IMR-90 (cell line): ENCODE results near the gene AGPAT1. TPM values are rescaled to one million over a fixed set of nuclear protein-coding genes. Genes with fewer than 3 reads are reported as not detected.
A peak's percentile ranks its signal among the peaks of the same experiment; 100 is the strongest.

ENCODE experiments used
- ATAC-seq: fragments of 200-7000 bp; cut with Tn5 transposase; 2 replicates; pipeline ENCODE4 v1.9.1; 2020; ENCODE audit warnings: low read depth, mild to moderate bottlenecking, moderate library complexity
- BruUV-seq: library from RNA; stranded (reverse); fragments of 400-500 nt; replicated peaks from 2 replicates; lab custom pipeline; 2021; lab: Mats Ljungman, UMichigan
- CTCF ChIA-PET: fragments of 300-600 bp; formaldehyde crosslinking; extraction: SDS; loops from one replicate; lab custom pipeline; 2021; ENCODE audit warnings: antibody characterized with exemption; lab: Yijun Ruan, JAX
- POLR2A ChIA-PET: fragments of 300-600 bp; sonication (Branson Sonifier 250); formaldehyde crosslinking; loops from one replicate; lab custom pipeline; 2022; ENCODE audit warnings: antibody characterized with exemption; ENCODE audit not compliant: unreplicated experiment; lab: Charles Lee
- DNase-seq: peaks from one replicate; pipeline ENCODE4 v3.0.0; 2013
- H2AFZ ChIP-seq: replicated peaks from 2 replicates; pipeline ENCODE3; 2013; ENCODE audit warnings: low read length, mild to moderate bottlenecking; ENCODE audit not compliant: poor library complexity
- H2AK5ac ChIP-seq: 2 replicates; pipeline ENCODE4 v1.6.1; 2013; ENCODE audit warnings: low read depth, low read length, inconsistent platforms
- H2AK9ac ChIP-seq: replicated peaks from 2 replicates; pipeline ENCODE3; 2013; ENCODE audit warnings: mild to moderate bottlenecking, low read depth, low read length, moderate library complexity; ENCODE audit not compliant: poor library complexity
- H2BK120ac ChIP-seq: 2 replicates; pipeline ENCODE4 v1.6.1; 2013; ENCODE audit warnings: low read depth, low read length, inconsistent platforms
- H2BK15ac ChIP-seq: 3 replicates; pipeline ENCODE4 v1.6.1; 2013; ENCODE audit warnings: low read depth, low read length, inconsistent platforms
- H2BK20ac ChIP-seq: 2 replicates; pipeline ENCODE4 v1.6.1; 2013; ENCODE audit warnings: low read depth, mild to moderate bottlenecking, inconsistent platforms, low read length, moderate library complexity
- H2BK5ac ChIP-seq: 2 replicates; pipeline ENCODE4 v1.6.1; 2013; ENCODE audit warnings: mild to moderate bottlenecking, low read depth, low read length, inconsistent platforms; ENCODE audit not compliant: poor library complexity, severe bottlenecking
- H3K14ac ChIP-seq: replicated peaks from 2 replicates; pipeline ENCODE4 v1.6.1; 2013; ENCODE audit warnings: low read depth, low read length, inconsistent platforms
- H3K18ac ChIP-seq: 2 replicates; pipeline ENCODE4 v1.6.1; 2013; ENCODE audit warnings: low read depth, low read length, control low read depth
- H3K23ac ChIP-seq: 2 replicates; pipeline ENCODE4 v1.6.1; 2013; ENCODE audit warnings: low read depth, low read length, inconsistent platforms
- H3K27ac ChIP-seq: 2 replicates; pipeline ENCODE4 v1.5.1; 2013; ENCODE audit warnings: mild to moderate bottlenecking, control low read depth, low read length; ENCODE audit not compliant: insufficient read depth
- H3K27me3 ChIP-seq: 2 replicates; pipeline ENCODE4 v1.6.1; 2013; ENCODE audit warnings: low read length; ENCODE audit not compliant: control insufficient read depth, insufficient read depth
- H3K36me3 ChIP-seq: 2 replicates; pipeline ENCODE4 v1.6.1; 2013; ENCODE audit warnings: low read length, mixed read lengths; ENCODE audit not compliant: control insufficient read depth, insufficient read depth
- H3K4ac ChIP-seq: 2 replicates; pipeline ENCODE4 v1.6.1; 2013; ENCODE audit warnings: low read depth, low read length, inconsistent platforms
- H3K4me1 ChIP-seq: 2 replicates; pipeline ENCODE4 v1.6.1; 2013; ENCODE audit warnings: low read length, mixed read lengths; ENCODE audit not compliant: control insufficient read depth, insufficient read depth
- H3K4me2 ChIP-seq: 2 replicates; pipeline ENCODE4 v1.6.1; 2013; ENCODE audit warnings: low read depth, mild to moderate bottlenecking, control low read depth, low read length, moderate library complexity
- H3K4me3 ChIP-seq: 2 replicates; pipeline ENCODE4 v1.5.1; 2013; ENCODE audit warnings: low read depth, mild to moderate bottlenecking, control low read depth, low read length, moderate library complexity; ENCODE audit not compliant: insufficient read depth
- H3K56ac ChIP-seq: 2 replicates; pipeline ENCODE4 v1.6.1; 2013; ENCODE audit warnings: low read length, inconsistent platforms; ENCODE audit not compliant: insufficient read depth; ENCODE audit errors: extremely low read depth
- H3K79me1 ChIP-seq, 2 experiments: 2 replicates each; pipeline ENCODE4 v1.6.1; 2013; ENCODE audit warnings: low read length in 2 of 2, inconsistent platforms in 1 of 2, low read depth in 1 of 2
- H3K9ac ChIP-seq: 2 replicates; pipeline ENCODE4 v1.6.1; 2013; ENCODE audit warnings: low read depth, low read length, control low read depth
- H3K9me1 ChIP-seq: 2 replicates; pipeline ENCODE4 v1.6.1; 2013; ENCODE audit warnings: low read length, inconsistent platforms; ENCODE audit not compliant: insufficient read depth
- H3K9me3 ChIP-seq: 2 replicates; pipeline ENCODE4 v1.6.1; 2013; ENCODE audit warnings: low read length; ENCODE audit not compliant: control insufficient read depth, insufficient read depth
- H4K20me1 ChIP-seq: 2 replicates; pipeline ENCODE4 v1.6.1; 2013; ENCODE audit warnings: low read length, inconsistent platforms; ENCODE audit not compliant: insufficient read depth
- H4K5ac ChIP-seq: 2 replicates; pipeline ENCODE4 v1.6.1; 2013; ENCODE audit warnings: mild to moderate bottlenecking, low read depth, low read length, control low read depth
- H4K8ac ChIP-seq, 2 experiments: 2 replicates each; pipeline ENCODE4 v1.6.1; 2013; ENCODE audit warnings: low read depth in 2 of 2, low read length in 2 of 2, control low read depth in 1 of 2, inconsistent platforms in 1 of 2
- H4K91ac ChIP-seq: 2 replicates; pipeline ENCODE4 v1.6.1; 2013; ENCODE audit warnings: low read depth, low read length, inconsistent platforms; ENCODE audit not compliant: insufficient read depth
- CEBPB ChIP-seq: IDR thresholded peaks from 2 replicates; pipeline ENCODE4 v1.6.1; 2012; ENCODE audit warnings: low read depth, low read length, improper control_type of control experiment
- CHD1 ChIP-seq: IDR thresholded peaks from 2 replicates; pipeline ENCODE4 v1.6.1; 2012; ENCODE audit warnings: low read depth, low read length, improper control_type of control experiment
- MAZ ChIP-seq: IDR thresholded peaks from 2 replicates; pipeline ENCODE4 v1.6.1; 2012; ENCODE audit warnings: low read depth, mild to moderate bottlenecking, low read length, improper control_type of control experiment, moderate library complexity, borderline replicate concordance
- MXI1 ChIP-seq: IDR thresholded peaks from 2 replicates; pipeline ENCODE4 v1.6.1; 2012; ENCODE audit warnings: low read depth, mild to moderate bottlenecking, low read length, moderate library complexity, borderline replicate concordance
- POLR2A ChIP-seq: IDR thresholded peaks from 2 replicates; pipeline ENCODE4 v1.6.1; 2012; ENCODE audit warnings: mild to moderate bottlenecking, low read depth, low read length
- RAD21 ChIP-seq: IDR thresholded peaks from 2 replicates; pipeline ENCODE4 v1.6.1; 2012; ENCODE audit warnings: low read length, improper control_type of control experiment
- RCOR1 ChIP-seq: IDR thresholded peaks from 2 replicates; pipeline ENCODE4 v1.6.1; 2012; ENCODE audit warnings: mild to moderate bottlenecking, low read length, improper control_type of control experiment; ENCODE audit not compliant: insufficient replicate concordance
- SMC3 ChIP-seq: fragments of 150-350 bp; IDR thresholded peaks from 2 replicates; pipeline ENCODE4 v1.6.1; 2016; ENCODE audit warnings: low read depth, mild to moderate bottlenecking, antibody characterized with exemption, low read length, moderate library complexity
- WGBS, 2 experiments: methylation state at CpG; one replicate each; pipeline versions ENCODE4 v1.1.5 to v1.1.7; 2013; ENCODE audit warnings: missing lambda C conversion rate in 2 of 2; ENCODE audit not compliant: insufficient read length in 1 of 2; ENCODE audit errors: extremely low coverage in 2 of 2; 5-methylcytosine and 5-hydroxymethylcytosine counted together
- dilution Hi-C: fragments of 300-500 bp; cut with HindIII; formaldehyde crosslinking; loops from one replicate; pipeline ENCODE4 v1.14.3; 2018; ENCODE audit warnings: low sequenced_read_pairs; ENCODE audit not compliant: unreplicated experiment
- in situ Hi-C: fragments of 300-500 bp; cut with MboI; formaldehyde crosslinking; loops from 3 replicates; pipeline ENCODE4 v1.14.3; 2019; ENCODE audit warnings: low sequenced_read_pairs, inconsistent platforms, mixed read lengths
- intact Hi-C: fragments of 100-400 bp; cut with micrococcal nuclease; formaldehyde crosslinking; loops from 2 replicates; pipeline ENCODE4 v1.10.0; 2022
- polyA plus RNA-seq, 3 experiments: library from polyadenylated mRNA; depleted of rRNA; stranded (reverse); fragments of >200 nt; gene quantifications; 2 replicates each; pipeline ENCODE4 v1.2.3, GENCODE V29; 2012; ENCODE audit warnings: low replicate concordance in 1 of 3
- total RNA-seq: library from RNA; depleted of rRNA; stranded (reverse); fragments of >200 nt; gene quantifications from 2 replicates; pipeline ENCODE4 v1.2.3, GENCODE V29; 2012
- TF ChIP-seq, protein P1 (sequence below): fragments of 150-350 bp; IDR thresholded peaks from 2 replicates; pipeline ENCODE4 v1.6.1; 2016; ENCODE audit warnings: low read depth, mild to moderate bottlenecking, low read length, moderate library complexity, borderline replicate concordance

The AGPAT1 gene
- total and polyA plus RNA-seq, 2 of the 4 experiments (the other 2 are of a cell fraction) = 27.2 to 116 TPM

DNA sequence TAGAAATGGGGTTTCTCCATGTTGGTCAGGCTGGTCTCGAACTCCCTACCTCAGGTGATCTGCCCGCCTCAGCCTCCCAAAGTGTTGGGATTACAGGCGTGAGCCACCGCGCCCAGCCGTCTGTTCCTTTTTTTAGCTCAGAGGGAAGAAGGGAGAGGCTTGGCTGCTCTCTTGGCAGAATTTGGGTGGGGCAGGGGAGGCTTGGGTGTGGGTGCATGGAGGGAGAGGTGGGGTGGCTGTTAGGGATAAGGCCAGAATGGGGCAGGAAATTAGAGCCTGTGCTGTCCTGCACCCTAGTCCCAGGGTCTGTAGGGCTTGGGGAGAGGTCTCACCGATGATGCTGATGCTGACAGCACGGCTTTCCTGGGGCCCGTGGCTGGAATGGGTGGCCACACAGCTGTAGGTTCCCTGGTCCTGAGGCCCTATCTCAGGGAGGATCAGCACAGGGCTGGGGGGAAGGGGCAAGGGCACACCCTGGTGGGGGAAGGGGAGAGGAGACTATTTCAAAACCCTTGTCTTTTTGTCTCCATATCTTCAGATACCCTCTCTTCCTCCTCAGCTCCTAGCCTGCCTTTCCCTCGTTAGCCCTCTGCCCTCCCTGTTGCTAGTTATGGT is 6.1 kb upstream of the AGPAT1 start:
- no TSS peak for BruUV-seq

More for the DNA sequence above, 6.1 kb upstream of the AGPAT1 start:
- H4K5ac ChIP-seq = no peak overlapping the region
- CTCF ChIA-PET = no interaction called here
- TF ChIP-seq MAZ (no peak), CHD1 (no peak), MXI1 (no peak), RCOR1 (no peak), POLR2A (no peak), CEBPB (no peak), RAD21 (no peak), SMC3 (no peak)
- TF ChIP-seq, protein P1, sequence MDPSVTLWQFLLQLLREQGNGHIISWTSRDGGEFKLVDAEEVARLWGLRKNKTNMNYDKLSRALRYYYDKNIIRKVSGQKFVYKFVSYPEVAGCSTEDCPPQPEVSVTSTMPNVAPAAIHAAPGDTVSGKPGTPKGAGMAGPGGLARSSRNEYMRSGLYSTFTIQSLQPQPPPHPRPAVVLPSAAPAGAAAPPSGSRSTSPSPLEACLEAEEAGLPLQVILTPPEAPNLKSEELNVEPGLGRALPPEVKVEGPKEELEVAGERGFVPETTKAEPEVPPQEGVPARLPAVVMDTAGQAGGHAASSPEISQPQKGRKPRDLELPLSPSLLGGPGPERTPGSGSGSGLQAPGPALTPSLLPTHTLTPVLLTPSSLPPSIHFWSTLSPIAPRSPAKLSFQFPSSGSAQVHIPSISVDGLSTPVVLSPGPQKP = no peak
- no peak for ATAC-seq
- H3K9me3 ChIP-seq = no peaks in the 10 kb centered on the region
- no peak overlapping the region for H3K14ac ChIP-seq
- no peaks in the 10 kb centered on the region for H3K27me3 ChIP-seq
- H3K79me1 ChIP-seq = peaks cover 11 to 35% of the 10 kb centered on the region in 2 experiments
- no peak overlapping the region for H2BK20ac ChIP-seq
- peaks cover 15% of the 10 kb centered on the region for H3K9me1 ChIP-seq
- no peak overlapping the region for H2BK15ac ChIP-seq
- no peak overlapping the region for H2AFZ ChIP-seq
- H3K18ac ChIP-seq = no peak overlapping the region
- POLR2A ChIA-PET = interaction anchor here (0.6 kb wide), 1 partner anchor 790 kb away, joined by 9 read pairs; no protein-coding TSS in a partner anchor
- peaks cover 28% of the 10 kb centered on the region for H3K36me3 ChIP-seq
- H3K4ac ChIP-seq = no peak overlapping the region
- in situ Hi-C loops = loop anchor here (25.0 kb wide), 1 partner anchor 780 kb away; the partner anchor contains the start of genes BRD2 and HLA-DMA
- H3K4me1 ChIP-seq = no peaks in the 10 kb centered on the region
- no peak overlapping the region for H2AK5ac ChIP-seq
- H3K9ac ChIP-seq = no peak overlapping the region
- dilution Hi-C loops = no loop called here
- no peak for DNase-seq
- H2BK120ac ChIP-seq = no peak overlapping the region
- no peak overlapping the region for H3K4me3 ChIP-seq
- no peak overlapping the region for H4K8ac ChIP-seq
- intact Hi-C loops = no loop called here
- no peak overlapping the region for H3K23ac ChIP-seq
- no peak overlapping the region for H3K56ac ChIP-seq
- no peak overlapping the region for H2BK5ac ChIP-seq
- H4K20me1 ChIP-seq = peaks cover 3% of the 10 kb centered on the region; the same call in 1 of the 2 replicates
- H4K91ac ChIP-seq = no peak overlapping the region
- no peak overlapping the region for H3K4me2 ChIP-seq
- WGBS, 2 experiments = no CpG with 5 or more reads among the region's 10 CpGs
- H3K27ac ChIP-seq = no peak overlapping the region
- H2AK9ac ChIP-seq = peak overlapping the region; percentile 14
